ENCODE results near the gene ADA. TPM values are rescaled to one million over a fixed set of nuclear protein-coding genes. Genes with fewer than 3 reads are reported as not detected.

The ADA gene
- total RNA-seq, 2 experiments from 2014 or later, result 67.0 to 142 TPM

- POLR2A ChIA-PET, result interaction anchor here (0.6 to 5.8 kb wide), 7 partner anchors 12 to 268 kb away, joined by 3 to 33 read pairs (median 3); no protein-coding TSS in a partner anchor
- no peaks in the 10 kb centered on the region for H3K9me3 ChIP-seq (ENCODE audit: low read length)
- peaks cover 46% of the 10 kb centered on the region for H3K79me2 ChIP-seq (ENCODE audit: insufficient read depth, low read depth, low read length)
- CTCF ChIA-PET (ENCODE audit: unreplicated experiment), result interaction anchor here (0.5 to 2.0 kb wide), 2 partner anchors 24 to 1184 kb away, joined by 4 to 8 read pairs; no protein-coding TSS in a partner anchor
- peak overlapping the region; percentile 38 for H3K4me3 ChIP-seq (ENCODE audit: low read depth, low read length, poor library complexity, severe bottlenecking)
- no peaks in the 10 kb centered on the region for H4K20me1 ChIP-seq (ENCODE audit: insufficient read depth, low read length)
- peaks cover 67% of the 10 kb centered on the region for H3K4me1 ChIP-seq (ENCODE audit: insufficient read depth, low read length, poor library complexity, severe bottlenecking)
- no peak overlapping the region for H2AFZ ChIP-seq (ENCODE audit: low read length)
- H3K36me3 ChIP-seq (ENCODE audit: insufficient read depth, low read length), result peaks cover 64% of the 10 kb centered on the region
- peak overlapping the region; percentile 99 for H3K27ac ChIP-seq (ENCODE audit: low read depth, low read length, poor library complexity, severe bottlenecking)
- BruUV-seq (replicated peaks), result no TSS peak
- TF ChIP-seq CTCF (conservative IDR thresholded peaks at IDR 0.05; ENCODE audit: low read length) (peak; percentile 68), EZH2phosphoT487 (IDR thresholded peaks at IDR 0.05; ENCODE audit: borderline replicate concordance, low read depth, low read length) (no peak)
- intact Hi-C loops (cut with micrococcal nuclease; ENCODE audit: unreplicated experiment), result no loop called here
- peak; percentile 65 for DNase-seq (ENCODE audit: low spot score)
- H3K9me2 ChIP-seq (ENCODE audit: insufficient read depth, low read length), result no peaks in the 10 kb centered on the region
- H3K4me2 ChIP-seq (ENCODE audit: low read length), result peak overlapping the region; percentile 90
Observed at GRCh38 chr20:44642203-44643153, 9.0 kb downstream of the ADA start.

- Histone ChIP-seq H3K9me3 (ENCODE audit: low read length) (no peaks in the 10 kb centered on the region), H2AFZ (ENCODE audit: low read length) (no peak overlapping the region), H4K20me1 (ENCODE audit: insufficient read depth, low read length) (no peaks in the 10 kb centered on the region), H3K4me3 (ENCODE audit: low read depth, low read length, poor library complexity, severe bottlenecking) (no peak overlapping the region), H3K36me3 (ENCODE audit: insufficient read depth, low read length) (peaks cover 76% of the 10 kb centered on the region), H3K9me2 (ENCODE audit: insufficient read depth, low read length) (no peaks in the 10 kb centered on the region), H3K4me1 (ENCODE audit: insufficient read depth, low read length, poor library complexity, severe bottlenecking) (peaks cover 56% of the 10 kb centered on the region), H3K79me2 (ENCODE audit: insufficient read depth, low read depth, low read length) (peaks cover 46% of the 10 kb centered on the region), H3K4me2 (ENCODE audit: low read length) (no peak overlapping the region), H3K27ac (ENCODE audit: low read depth, low read length, poor library complexity, severe bottlenecking) (peak overlapping the region; percentile 99)
- ChIA-PET CTCF (ENCODE audit: unreplicated experiment) (interaction anchor here (2.0 kb wide), 1 partner anchor 23 kb away, joined by 8 read pairs; no protein-coding TSS in a partner anchor), POLR2A (interaction anchor here (0.6 to 0.7 kb wide), 2 partner anchors 11 to 13 kb away, joined by 3 to 5 read pairs; no protein-coding TSS in a partner anchor)
- no TSS peak for BruUV-seq (replicated peaks)
- intact Hi-C loops (cut with micrococcal nuclease; ENCODE audit: unreplicated experiment), result no loop called here
- TF ChIP-seq EZH2phosphoT487 (IDR thresholded peaks at IDR 0.05; ENCODE audit: borderline replicate concordance, low read depth, low read length), result no peak
- TF ChIP-seq CTCF (conservative IDR thresholded peaks at IDR 0.05; ENCODE audit: low read length), result no peak
- DNase-seq (ENCODE audit: low spot score), result no peak
Observed at GRCh38 chr20:44641325-44641724, 10.2 kb downstream of the ADA start.

All from OCI-LY7 (cell line).